ENCODE measurements around the gene METTL25.
A peak's percentile ranks its signal among the peaks of the same experiment; 100 is the strongest.

Gene METTL25

GRCh38 chr12:82507686-82508085 lies 149.4 kb downstream of the METTL25 start:
- DNase-seq (ENCODE audit: low spot score), result no peak
- TF ChIP-seq, protein P1, sequence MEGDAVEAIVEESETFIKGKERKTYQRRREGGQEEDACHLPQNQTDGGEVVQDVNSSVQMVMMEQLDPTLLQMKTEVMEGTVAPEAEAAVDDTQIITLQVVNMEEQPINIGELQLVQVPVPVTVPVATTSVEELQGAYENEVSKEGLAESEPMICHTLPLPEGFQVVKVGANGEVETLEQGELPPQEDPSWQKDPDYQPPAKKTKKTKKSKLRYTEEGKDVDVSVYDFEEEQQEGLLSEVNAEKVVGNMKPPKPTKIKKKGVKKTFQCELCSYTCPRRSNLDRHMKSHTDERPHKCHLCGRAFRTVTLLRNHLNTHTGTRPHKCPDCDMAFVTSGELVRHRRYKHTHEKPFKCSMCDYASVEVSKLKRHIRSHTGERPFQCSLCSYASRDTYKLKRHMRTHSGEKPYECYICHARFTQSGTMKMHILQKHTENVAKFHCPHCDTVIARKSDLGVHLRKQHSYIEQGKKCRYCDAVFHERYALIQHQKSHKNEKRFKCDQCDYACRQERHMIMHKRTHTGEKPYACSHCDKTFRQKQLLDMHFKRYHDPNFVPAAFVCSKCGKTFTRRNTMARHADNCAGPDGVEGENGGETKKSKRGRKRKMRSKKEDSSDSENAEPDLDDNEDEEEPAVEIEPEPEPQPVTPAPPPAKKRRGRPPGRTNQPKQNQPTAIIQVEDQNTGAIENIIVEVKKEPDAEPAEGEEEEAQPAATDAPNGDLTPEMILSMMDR (IDR thresholded peaks at IDR 0.05; ENCODE audit: extremely low read depth, missing control alignments), result no peak

- no peak for DNase-seq (ENCODE audit: low spot score)
- TF ChIP-seq, protein P1 (IDR thresholded peaks at IDR 0.05; ENCODE audit: extremely low read depth, missing control alignments), result no peak
Observed at GRCh38 chr12:82510386-82510785, 152.1 kb downstream of the METTL25 start.

DNA sequence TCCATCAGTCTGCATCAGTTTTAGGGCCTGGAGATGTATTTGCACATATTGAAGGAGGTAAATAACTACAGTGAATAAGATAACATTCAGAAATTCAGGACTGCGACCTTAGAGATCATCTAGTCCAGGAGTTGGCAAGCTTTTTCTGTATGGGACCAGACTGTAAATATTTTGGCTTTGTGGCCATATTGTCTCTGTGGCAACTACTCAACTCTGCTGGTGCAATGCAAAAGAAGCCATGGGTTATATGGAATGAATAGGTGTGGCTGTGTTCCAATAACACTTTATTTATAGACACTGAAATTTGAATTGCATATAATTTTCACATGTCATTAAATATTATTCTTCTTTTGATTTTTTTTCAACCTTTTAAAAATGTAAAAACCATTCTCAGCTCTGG lies 156.6 kb downstream of the METTL25 start:
- TF ChIP-seq, protein P1 (IDR thresholded peaks at IDR 0.05; ENCODE audit: extremely low read depth, missing control alignments), result no peak
- DNase-seq (ENCODE audit: low spot score), result no peak

GRCh38 chr12:82515652-82516051 lies 157.3 kb downstream of the METTL25 start:
- TF ChIP-seq, protein P1 (IDR thresholded peaks at IDR 0.05; ENCODE audit: extremely low read depth, missing control alignments), result no peak
- no peak for DNase-seq (ENCODE audit: low spot score)

DNA sequence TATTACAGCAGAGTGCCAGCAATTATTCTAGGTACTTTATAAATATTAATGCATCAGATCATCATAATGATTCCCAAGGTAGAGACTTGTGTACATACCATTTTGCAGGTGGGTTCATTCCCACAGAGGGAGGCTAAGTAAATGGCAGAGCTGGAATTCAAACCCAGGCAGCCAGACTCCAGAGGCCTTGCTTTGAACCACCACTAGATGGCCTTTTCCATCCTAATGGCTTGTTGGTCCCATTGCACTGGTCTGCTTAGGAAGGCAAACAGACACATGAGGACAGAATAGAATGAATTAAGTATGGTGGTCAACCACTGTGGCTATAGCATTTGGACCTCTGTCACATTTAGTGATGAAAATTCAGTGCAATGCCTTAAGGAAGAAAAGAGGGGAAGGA lies 158.7 kb downstream of the METTL25 start:
- DNase-seq (ENCODE audit: low spot score), result peak; percentile 12
- TF ChIP-seq, protein P1 (IDR thresholded peaks at IDR 0.05; ENCODE audit: extremely low read depth, missing control alignments), result peak; percentile 49

DNA sequence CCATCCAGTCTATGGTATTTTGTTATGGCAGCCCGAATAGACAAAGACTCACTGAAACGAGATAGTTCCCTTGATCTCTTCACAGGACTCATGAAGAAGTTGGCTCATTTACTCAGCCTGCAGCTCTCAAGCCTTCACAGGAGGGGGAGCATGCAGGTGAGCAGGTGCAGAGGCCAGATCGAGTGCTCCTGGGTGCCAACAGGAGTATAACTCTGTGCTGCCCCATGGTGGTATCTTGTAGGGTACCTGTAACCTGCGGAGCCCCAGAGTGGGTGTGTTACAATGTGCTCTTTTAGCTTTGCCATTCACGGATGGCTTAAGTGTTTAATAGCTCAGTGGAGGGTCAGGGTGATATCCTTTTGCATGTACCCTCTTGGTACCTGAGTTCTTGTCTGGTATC lies 159.5 kb downstream of the METTL25 start:
- TF ChIP-seq, protein P1 (IDR thresholded peaks at IDR 0.05; ENCODE audit: extremely low read depth, missing control alignments), result no peak
- no peak for DNase-seq (ENCODE audit: low spot score)

DNA sequence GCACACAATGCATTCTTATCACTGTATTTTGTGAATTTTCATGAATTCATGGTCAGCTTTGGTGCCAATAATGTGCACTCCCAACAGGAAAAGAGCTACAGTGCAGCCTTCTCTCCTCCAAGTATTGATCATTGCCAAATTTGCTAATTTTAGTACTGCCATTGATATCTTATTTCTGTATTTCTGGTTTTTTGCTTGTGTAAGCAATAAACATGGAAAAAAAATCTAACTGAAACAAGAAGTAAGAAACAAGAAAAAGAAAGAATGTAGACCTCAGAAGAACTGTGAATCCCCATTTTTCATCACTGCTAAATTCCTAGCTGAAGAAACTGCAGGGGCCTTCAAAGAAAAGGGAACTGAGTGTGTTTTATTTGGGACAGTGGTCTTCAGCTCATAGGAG lies 161.2 kb downstream of the METTL25 start:
- TF ChIP-seq, protein P1 (IDR thresholded peaks at IDR 0.05; ENCODE audit: extremely low read depth, missing control alignments), result no peak
- no peak for DNase-seq (ENCODE audit: low spot score)
